Measurements from ENCODE around the gene ANKRD27.

The ANKRD27 gene

GRCh38 chr19:32624410-32624809 is 50.6 kb downstream of the ANKRD27 start:
- TF ChIP-seq, protein P1, sequence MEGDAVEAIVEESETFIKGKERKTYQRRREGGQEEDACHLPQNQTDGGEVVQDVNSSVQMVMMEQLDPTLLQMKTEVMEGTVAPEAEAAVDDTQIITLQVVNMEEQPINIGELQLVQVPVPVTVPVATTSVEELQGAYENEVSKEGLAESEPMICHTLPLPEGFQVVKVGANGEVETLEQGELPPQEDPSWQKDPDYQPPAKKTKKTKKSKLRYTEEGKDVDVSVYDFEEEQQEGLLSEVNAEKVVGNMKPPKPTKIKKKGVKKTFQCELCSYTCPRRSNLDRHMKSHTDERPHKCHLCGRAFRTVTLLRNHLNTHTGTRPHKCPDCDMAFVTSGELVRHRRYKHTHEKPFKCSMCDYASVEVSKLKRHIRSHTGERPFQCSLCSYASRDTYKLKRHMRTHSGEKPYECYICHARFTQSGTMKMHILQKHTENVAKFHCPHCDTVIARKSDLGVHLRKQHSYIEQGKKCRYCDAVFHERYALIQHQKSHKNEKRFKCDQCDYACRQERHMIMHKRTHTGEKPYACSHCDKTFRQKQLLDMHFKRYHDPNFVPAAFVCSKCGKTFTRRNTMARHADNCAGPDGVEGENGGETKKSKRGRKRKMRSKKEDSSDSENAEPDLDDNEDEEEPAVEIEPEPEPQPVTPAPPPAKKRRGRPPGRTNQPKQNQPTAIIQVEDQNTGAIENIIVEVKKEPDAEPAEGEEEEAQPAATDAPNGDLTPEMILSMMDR (IDR thresholded peaks at IDR 0.05; ENCODE audit: insufficient read depth, low read length, missing control alignments), result no peak
- no peak for DNase-seq (ENCODE audit: low read depth, low spot score)
- H3K4me3 ChIP-seq (ENCODE audit: low read depth, low read length), result no peak overlapping the region
- ChIA-PET CTCF (interaction anchor here (0.6 to 1.2 kb wide), 2 partner anchors 12 to 1328 kb away, joined by 3 read pairs; no protein-coding TSS in a partner anchor), POLR2A (no interaction called here)

- no peak for DNase-seq (ENCODE audit: low read depth, low spot score)
- ChIA-PET CTCF (interaction anchor here (1.0 to 1.4 kb wide), 2 partner anchors 22 to 23 kb away, joined by 3 to 4 read pairs; no protein-coding TSS in a partner anchor), POLR2A (no interaction called here)
- no peak overlapping the region for H3K4me3 ChIP-seq (ENCODE audit: low read depth, low read length)
- TF ChIP-seq, protein P1 (IDR thresholded peaks at IDR 0.05; ENCODE audit: insufficient read depth, low read length, missing control alignments), result no peak
Measured at GRCh38 chr19:32622002-32622401, 53.0 kb downstream of the ANKRD27 start.

DNA sequence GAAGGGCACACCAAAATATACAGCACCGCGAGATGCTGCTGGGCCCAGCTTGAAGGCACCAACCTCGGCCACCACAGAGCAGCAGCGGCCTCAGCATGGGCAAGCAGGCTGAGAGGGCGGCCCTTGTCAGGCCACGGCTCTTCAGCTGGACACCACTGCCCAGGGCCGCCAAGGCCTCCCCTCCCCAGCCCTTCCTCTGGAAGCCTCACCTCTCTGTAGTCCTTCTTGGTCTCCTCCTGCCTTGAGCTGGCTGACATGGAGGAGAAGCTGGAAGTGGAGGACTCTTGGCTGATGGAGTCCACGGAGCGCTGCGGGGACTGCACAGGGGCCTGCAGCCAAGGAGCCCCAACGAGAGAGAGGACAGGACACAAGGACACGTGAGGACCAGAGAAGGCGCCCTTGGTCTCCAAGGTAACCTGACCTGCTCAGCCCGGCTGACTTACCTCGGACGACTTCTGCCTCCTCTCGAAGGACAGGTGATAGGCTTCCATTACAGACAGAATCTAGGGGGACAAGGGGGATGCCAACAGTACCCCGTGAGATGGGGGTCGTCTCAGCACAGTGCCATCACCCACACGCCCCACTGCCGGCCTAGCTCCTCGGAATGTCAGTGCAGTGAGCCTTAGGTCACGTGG is 55.8 kb downstream of the ANKRD27 start:
- TF ChIP-seq, protein P1 (IDR thresholded peaks at IDR 0.05; ENCODE audit: insufficient read depth, low read length, missing control alignments), result no peak

DNA sequence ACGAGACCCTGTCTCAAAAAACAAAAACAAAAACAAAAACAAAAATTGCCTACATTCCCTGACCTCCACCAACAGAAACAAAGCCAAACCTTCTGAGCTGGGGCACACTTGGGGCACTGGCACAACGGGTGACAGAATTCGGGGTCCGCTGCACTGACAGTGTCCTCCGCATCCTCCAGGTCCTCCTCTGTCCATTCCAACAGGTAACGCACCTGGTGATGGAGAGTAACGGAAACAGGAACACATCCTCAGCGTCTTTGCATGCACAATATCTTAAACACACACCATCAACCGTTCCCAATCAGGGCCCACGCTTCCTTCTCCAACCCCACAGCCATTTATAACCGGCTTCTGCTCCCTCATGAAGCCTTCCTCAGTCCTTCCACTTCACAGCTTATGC is 59.4 kb downstream of the ANKRD27 start:
- TF ChIP-seq, protein P1 (IDR thresholded peaks at IDR 0.05; ENCODE audit: insufficient read depth, low read length, missing control alignments), result no peak
- ChIA-PET CTCF (no interaction called here), POLR2A (no interaction called here)
- DNase-seq (ENCODE audit: low read depth, low spot score), result no peak
- no peak overlapping the region for H3K4me3 ChIP-seq (ENCODE audit: low read depth, low read length)

More for the DNA sequence above, 55.8 kb downstream of the ANKRD27 start:
- no peak overlapping the region for H3K4me3 ChIP-seq (ENCODE audit: low read depth, low read length)
- no peak for DNase-seq (ENCODE audit: low read depth, low spot score)
- POLR2A ChIA-PET, result no interaction called here
- CTCF ChIA-PET, result interaction anchor here (1.9 kb wide), 1 partner anchor 19 kb away, joined by 6 read pairs; no protein-coding TSS in a partner anchor

DNA sequence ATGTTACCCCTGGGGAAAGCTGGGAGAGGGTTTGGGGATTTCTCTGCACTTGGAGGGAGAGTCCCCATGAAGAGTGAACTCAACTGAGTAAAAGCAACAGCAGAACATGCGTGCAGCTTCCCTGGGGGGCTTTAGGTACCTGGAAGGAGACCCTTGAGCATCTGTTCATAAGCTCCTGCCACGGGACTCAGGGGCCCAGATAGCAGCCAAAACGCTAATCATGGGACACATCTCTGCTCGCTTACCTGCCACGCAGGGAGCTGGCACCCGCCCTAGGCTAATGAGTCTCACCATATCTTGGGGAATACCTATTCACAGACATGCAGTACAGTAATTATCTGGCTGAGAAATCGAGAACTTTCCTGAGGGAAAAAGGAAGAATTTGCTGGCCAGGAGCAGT is 60.1 kb downstream of the ANKRD27 start:
- H3K4me3 ChIP-seq (ENCODE audit: low read depth, low read length), result no peak overlapping the region
- ChIA-PET POLR2A (no interaction called here), CTCF (interaction anchor here (0.9 kb wide), 1 partner anchor 15 kb away, joined by 3 read pairs; no protein-coding TSS in a partner anchor)
- DNase-seq (ENCODE audit: low read depth, low spot score), result no peak
- TF ChIP-seq, protein P1 (IDR thresholded peaks at IDR 0.05; ENCODE audit: insufficient read depth, low read length, missing control alignments), result no peak

DNA sequence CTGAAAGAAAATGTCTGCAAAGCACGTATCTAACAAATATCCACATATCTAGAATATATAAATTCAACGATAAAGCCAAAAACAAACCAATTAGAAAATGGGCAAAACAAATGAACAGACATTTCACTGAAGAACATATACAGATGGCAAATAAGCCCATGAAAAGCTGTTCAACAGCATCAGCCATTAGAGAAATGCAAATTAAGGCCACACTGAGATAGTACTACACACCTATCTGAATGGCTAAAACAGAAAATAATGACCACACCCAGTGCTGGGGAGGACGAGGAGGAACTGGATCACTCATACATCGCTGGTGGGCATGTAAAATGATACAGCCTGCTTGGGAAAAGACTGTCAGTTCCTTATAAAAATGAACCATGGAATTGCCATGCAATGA is 62.0 kb downstream of the ANKRD27 start:
- H3K4me3 ChIP-seq (ENCODE audit: low read depth, low read length), result no peak overlapping the region
- ChIA-PET CTCF (interaction anchor here (3.9 kb wide), 1 partner anchor 15 kb away, joined by 11 read pairs; no protein-coding TSS in a partner anchor), POLR2A (no interaction called here)
- TF ChIP-seq, protein P1 (IDR thresholded peaks at IDR 0.05; ENCODE audit: insufficient read depth, low read length, missing control alignments), result no peak
- DNase-seq (ENCODE audit: low read depth, low spot score), result no peak

Measured in AG04449 (cell line).